Stomach (tissue), 4 donors: Measurements from ENCODE around the gene PNPLA6.

Experiments
- CTCF ChIP-seq, 7 experiments: fragments of 450-650 bp in 4 of 7; fragments of 200-600 bp in 3 of 7; sonication (generic) in 3 of 7; IDR thresholded peaks; one replicate each; pipeline ENCODE4 v1.5.1; 2016 to 2019; ENCODE audit warnings: antibody characterized with exemption in 7 of 7, control low read depth in 2 of 7, mild to moderate bottlenecking in 1 of 7
- EP300 ChIP-seq: sonication (generic); formaldehyde crosslinking; IDR thresholded peaks from one replicate; pipeline ENCODE4 v1.6.1; 2017; ENCODE audit warnings: antibody characterized with exemption

GRCh38 chr19:7500811-7501450 lies 34.6 kb upstream of the PNPLA6 start:
- TF ChIP-seq CTCF (IDR thresholded peaks at IDR 0.05) = no peak
- TF ChIP-seq EP300 = no peak
